A673 (cell line): ENCODE results near the gene M1AP. TPM values are rescaled to one million over a fixed set of nuclear protein-coding genes. Genes with fewer than 3 reads are reported as not detected.

ENCODE experiments used
- BruUV-seq: library from RNA; stranded (reverse); fragments of 400-500 nt; replicated peaks from 2 replicates; lab custom pipeline; 2021; lab: Mats Ljungman, UMichigan
- CTCF ChIA-PET: fragments of 300-600 bp; sonication (Branson Sonifier 250); formaldehyde crosslinking; loops from one replicate; lab custom pipeline; 2022; ENCODE audit warnings: antibody characterized with exemption; lab: Charles Lee
- POLR2A ChIA-PET: fragments of 300-600 bp; sonication (Branson Sonifier 250); formaldehyde crosslinking; loops from one replicate; lab custom pipeline; 2022; ENCODE audit warnings: antibody characterized with exemption; ENCODE audit not compliant: low non-redundant PET; lab: Charles Lee
- DNase-seq: peaks from one replicate; pipeline ENCODE4 v3.0.0-alpha.2; 2015; ENCODE audit warnings: low spot score
- H3K27ac ChIP-seq: fragments of 200-600 bp; sonication (generic); 2 replicates; pipeline ENCODE4 v1.5.1; 2016; ENCODE audit warnings: mixed run types, low read depth, mild to moderate bottlenecking, mixed read lengths, antibody characterized with exemption, low read length; ENCODE audit not compliant: poor library complexity, severe bottlenecking
- H3K27me3 ChIP-seq: fragments of 200-600 bp; sonication (generic); replicated peaks from 2 replicates; pipeline ENCODE4 v1.6.1; 2017; ENCODE audit warnings: mixed run types, low read depth, mild to moderate bottlenecking, mixed read lengths, antibody characterized with exemption, low read length; ENCODE audit not compliant: insufficient read depth, poor library complexity
- H3K36me3 ChIP-seq: fragments of 200-600 bp; sonication (generic); 2 replicates; pipeline ENCODE4 v1.6.1; 2016; ENCODE audit warnings: mixed run types, mild to moderate bottlenecking, mixed read lengths, antibody characterized with exemption, low read length; ENCODE audit not compliant: insufficient read depth, poor library complexity, severe bottlenecking
- H3K4me1 ChIP-seq: fragments of 200-600 bp; sonication (generic); 2 replicates; pipeline ENCODE4 v1.6.1; 2017; ENCODE audit warnings: mixed run types, mild to moderate bottlenecking, mixed read lengths, antibody characterized with exemption, low read length; ENCODE audit not compliant: insufficient read depth, poor library complexity, severe bottlenecking
- H3K4me3 ChIP-seq: fragments of 200-600 bp; sonication (generic); 2 replicates; pipeline ENCODE4 v1.5.1; 2016; ENCODE audit warnings: low read depth, mixed run types, mild to moderate bottlenecking, mixed read lengths, low read length; ENCODE audit not compliant: poor library complexity, severe bottlenecking
- H3K9me3 ChIP-seq: fragments of 200-600 bp; sonication (generic); 2 replicates; pipeline ENCODE4 v1.6.1; 2016; ENCODE audit warnings: mixed run types, low read depth, mild to moderate bottlenecking, mixed read lengths, antibody characterized with exemption, low read length; ENCODE audit not compliant: poor library complexity, severe bottlenecking
- CTCF ChIP-seq: fragments of 300-800, 200-600 bp; sonication (generic); conservative IDR thresholded peaks from 2 replicates; pipeline ENCODE4 v1.5.1; 2017; ENCODE audit warnings: low read depth, mild to moderate bottlenecking, antibody characterized with exemption, low read length, moderate library complexity, mixed read lengths
- EZH2 ChIP-seq: fragments of 200-600 bp; sonication (generic); IDR thresholded peaks from 2 replicates; pipeline ENCODE4 v1.6.1; 2017; ENCODE audit warnings: borderline replicate concordance, low read depth, mild to moderate bottlenecking, mixed read lengths, antibody characterized with exemption, low read length; ENCODE audit not compliant: poor library complexity, severe bottlenecking
- intact Hi-C: fragments of 100-400 bp; cut with micrococcal nuclease; formaldehyde crosslinking; loops from one replicate; pipeline ENCODE4 v1.10.0; 2022; ENCODE audit not compliant: unreplicated experiment
- total RNA-seq: library from RNA; stranded (reverse); gene quantifications from 2 replicates; pipeline ENCODE4 v1.2.3, GENCODE V29; 2021

The M1AP gene
- total RNA-seq, 1 experiment from 2014 or later: not detected

- no peaks in the 10 kb centered on the region for H3K9me3 ChIP-seq
- no peak overlapping the region for H3K27ac ChIP-seq
- ChIA-PET POLR2A (no interaction called here), CTCF (no interaction called here)
- TF ChIP-seq CTCF: no peak
- TF ChIP-seq EZH2: no peak
- H3K4me1 ChIP-seq: peaks cover 4% of the 10 kb centered on the region
- no peak overlapping the region for H3K4me3 ChIP-seq
- intact Hi-C loops: no loop called here
- BruUV-seq: no TSS peak
- no peak for DNase-seq
- peaks cover 10% of the 10 kb centered on the region for H3K27me3 ChIP-seq
- H3K36me3 ChIP-seq: no peaks in the 10 kb centered on the region
These were observed 107.8 kb downstream of the M1AP start for GRCh38 chr2:74540291-74540690.

- no TSS peak for BruUV-seq
- ChIA-PET POLR2A (no interaction called here), CTCF (no interaction called here)
- no peak overlapping the region for H3K27ac ChIP-seq
- no peak for TF ChIP-seq CTCF
- TF ChIP-seq EZH2: no peak
- intact Hi-C loops: loop anchor here (10.0 kb wide), 1 partner anchor 204 kb away; no protein-coding TSS in a partner anchor
- no peaks in the 10 kb centered on the region for H3K36me3 ChIP-seq
- H3K4me1 ChIP-seq: peaks cover 4% of the 10 kb centered on the region
- no peak overlapping the region for H3K4me3 ChIP-seq
- peaks cover 10% of the 10 kb centered on the region for H3K27me3 ChIP-seq
- DNase-seq: no peak
- no peaks in the 10 kb centered on the region for H3K9me3 ChIP-seq
These were observed 109.2 kb downstream of the M1AP start for GRCh38 chr2:74538881-74539339.

- peaks cover 10% of the 10 kb centered on the region for H3K27me3 ChIP-seq
- intact Hi-C loops: loop anchor here (10.0 kb wide), 1 partner anchor 202 kb away; no protein-coding TSS in a partner anchor
- DNase-seq: no peak
- peaks cover 5% of the 10 kb centered on the region for H3K36me3 ChIP-seq
- no peaks in the 10 kb centered on the region for H3K4me1 ChIP-seq
- H3K4me3 ChIP-seq: no peak overlapping the region
- no peak for TF ChIP-seq EZH2
- no peak for TF ChIP-seq CTCF
- no peak overlapping the region for H3K27ac ChIP-seq
- BruUV-seq: no TSS peak
- ChIA-PET CTCF (no interaction called here), POLR2A (no interaction called here)
- no peaks in the 10 kb centered on the region for H3K9me3 ChIP-seq
These were observed 111.0 kb downstream of the M1AP start for GRCh38 chr2:74537140-74537539.
